Tibial nerve (tissue), 4 donors: ENCODE data around the gene TPBGL. TPM values are rescaled to one million over a fixed set of nuclear protein-coding genes. Genes with fewer than 3 reads are reported as not detected.
A peak's percentile ranks its signal among the peaks of the same experiment; 100 is the strongest.

ENCODE experiments used
- DNase-seq, 2 donors: peaks; one replicate each; pipeline ENCODE4 v3.0.0-alpha.2; 2019; ENCODE audit warnings: low spot score in 2 of 2
- H3K27ac ChIP-seq, 4 donors: fragments of 200-600 bp; sonication (generic) in 3 of 4; one replicate each; pipeline ENCODE4 v1.5.1; 2017 to 2019; ENCODE audit warnings: mild to moderate bottlenecking in 1 of 4
- H3K27me3 ChIP-seq, 2 donors: fragments of 200-600 bp; sonication (generic) in 1 of 2; one replicate each; pipeline versions ENCODE4 v1.5.1 to v1.6.0; 2017 to 2019
- H3K36me3 ChIP-seq, 3 donors: fragments of 200-600 bp; sonication (generic); one replicate each; pipeline ENCODE4 v1.5.1; 2018 to 2019
- H3K4me1 ChIP-seq, 4 donors: fragments of 200-600 bp; sonication (generic) in 3 of 4; one replicate each; pipeline ENCODE4 v1.5.1; 2017 to 2019
- H3K4me3 ChIP-seq, 4 donors: fragments of 200-600 bp; sonication (generic) in 3 of 4; one replicate each; pipeline ENCODE4 v1.5.1; 2017 to 2019; ENCODE audit warnings: mild to moderate bottlenecking in 1 of 4, moderate library complexity in 1 of 4
- H3K9me3 ChIP-seq, 4 donors: fragments of 200-600 bp; sonication (generic) in 3 of 4; one replicate each; pipeline ENCODE4 v1.5.1; 2017 to 2019
- CTCF ChIP-seq, 5 experiments: fragments of 200-600 bp in 3 of 5; fragments of 450-650 bp in 2 of 5; sonication (generic) in 3 of 5; IDR thresholded peaks; one replicate each; pipeline ENCODE4 v1.5.1; 2016 to 2019; ENCODE audit warnings: antibody characterized with exemption in 5 of 5, mild to moderate bottlenecking in 3 of 5, moderate library complexity in 2 of 5
- EP300 ChIP-seq, 2 donors: sonication (generic); formaldehyde crosslinking; IDR thresholded peaks; one replicate each; pipeline ENCODE4 v1.6.1; 2017; ENCODE audit warnings: antibody characterized with exemption in 2 of 2, mild to moderate bottlenecking in 1 of 2
- POLR2A ChIP-seq, 2 donors: fragments of 450-650 bp; IDR thresholded peaks; one replicate each; pipeline ENCODE4 v1.6.1; 2017; ENCODE audit warnings: antibody characterized with exemption in 2 of 2, mild to moderate bottlenecking in 2 of 2, moderate library complexity in 2 of 2
- WGBS, 2 donors: methylation state at CpG; one replicate each; pipeline ENCODE4 v1.1.5; 2018; 5-methylcytosine and 5-hydroxymethylcytosine counted together
- total RNA-seq, 4 donors: library from RNA; depleted of rRNA; stranded (reverse); fragments of >200 nt; gene quantifications; one replicate each; pipeline ENCODE4 v1.1.0, GENCODE V29; 2016

TPBGL gene
- total RNA-seq, 4 donors from 2014 or later = 1.0 to 1.5 (median 1.1) TPM; not detected in 1

- H3K4me1 ChIP-seq = peaks cover 0 to 15% (median 2%) of the 10 kb centered on the region in 4 donors
- no peaks in the 10 kb centered on the region for H3K9me3 ChIP-seq
- DNase-seq = no peak
- no peak overlapping the region for H3K4me3 ChIP-seq
- H3K27ac ChIP-seq = peak overlapping the region in 2 of 4 donors; percentile 4 to 38
- H3K36me3 ChIP-seq = peaks cover 0 to 71% (median 0%) of the 10 kb centered on the region in 3 donors
- H3K27me3 ChIP-seq = no peaks in the 10 kb centered on the region
- WGBS, 2 donors = 80% methylated on average over 13 to 15 of the region's 15 CpGs
- TF ChIP-seq POLR2A (IDR thresholded peaks at IDR 0.05) = no peak
- no peak for TF ChIP-seq CTCF (IDR thresholded peaks at IDR 0.05)
These were observed 40.3 kb downstream of the TPBGL start for GRCh38 chr11:75280770-75281468.

GRCh38 chr11:75281469-75282095 is 41.0 kb downstream of the TPBGL start:
- no peak for TF ChIP-seq POLR2A (IDR thresholded peaks at IDR 0.05)
- TF ChIP-seq CTCF (IDR thresholded peaks at IDR 0.05) = no peak
- no peak for TF ChIP-seq EP300 (IDR thresholded peaks at IDR 0.05)
- H3K4me1 ChIP-seq = peaks cover 0 to 15% (median 2%) of the 10 kb centered on the region in 4 donors
- H3K36me3 ChIP-seq = peaks cover 0 to 70% (median 0%) of the 10 kb centered on the region in 3 donors
- no peak for DNase-seq
- 91 to 95% methylated on average over 8 to 10 of the region's 10 CpGs for WGBS, 2 donors
- no peaks in the 10 kb centered on the region for H3K27me3 ChIP-seq
- no peaks in the 10 kb centered on the region for H3K9me3 ChIP-seq
- no peak overlapping the region for H3K27ac ChIP-seq
- no peak overlapping the region for H3K4me3 ChIP-seq

GRCh38 chr11:75283391-75283931 is 42.9 kb downstream of the TPBGL start:
- no peaks in the 10 kb centered on the region for H3K9me3 ChIP-seq
- no peak overlapping the region for H3K27ac ChIP-seq
- WGBS, 2 donors = 83 to 84% methylated on average over 16 of the region's 16 CpGs
- peaks cover 0 to 15% (median 2%) of the 10 kb centered on the region in 4 donors for H3K4me1 ChIP-seq
- no peaks in the 10 kb centered on the region for H3K27me3 ChIP-seq
- TF ChIP-seq EP300 (IDR thresholded peaks at IDR 0.05) (no peak), POLR2A (IDR thresholded peaks at IDR 0.05) (no peak), CTCF (IDR thresholded peaks at IDR 0.05) (no peak)
- peaks cover 0 to 59% (median 0%) of the 10 kb centered on the region in 3 donors for H3K36me3 ChIP-seq
- no peak overlapping the region for H3K4me3 ChIP-seq
- DNase-seq = no peak

GRCh38 chr11:75285776-75286360 is 45.3 kb downstream of the TPBGL start:
- peaks cover 0 to 64% (median 0%) of the 10 kb centered on the region in 3 donors for H3K36me3 ChIP-seq
- no peak overlapping the region for H3K27ac ChIP-seq
- TF ChIP-seq EP300 (IDR thresholded peaks at IDR 0.05) (no peak), CTCF (IDR thresholded peaks at IDR 0.05) (no peak), POLR2A (IDR thresholded peaks at IDR 0.05) (no peak)
- DNase-seq = no peak
- peaks cover 0 to under 1% (median 0%) of the 10 kb centered on the region in 4 donors for H3K4me1 ChIP-seq
- no peak overlapping the region for H3K4me3 ChIP-seq
- no peaks in the 10 kb centered on the region for H3K9me3 ChIP-seq
- WGBS, 2 donors = 93% methylated on average over 5 of the region's 5 CpGs
- no peaks in the 10 kb centered on the region for H3K27me3 ChIP-seq
